GM10266 (cell line): ENCODE results near the gene TNIK.
"Not testable (repeated sequence)": the region's sequence is repeated elsewhere in the genome, so short reads cannot be mapped to it uniquely, and the experiment has no call there.

Source experiments
- DNase-seq: peaks from one replicate; pipeline ENCODE4 v3.0.0; 2012; ENCODE audit errors: extremely low spot score
- TF ChIP-seq, protein P1 (sequence below): IDR thresholded peaks from 2 replicates; pipeline ENCODE4 v1.5.1; 2012; ENCODE audit warnings: mild to moderate bottlenecking, low read depth; ENCODE audit not compliant: control insufficient read depth, insufficient read depth; ENCODE audit errors: missing control alignments

The TNIK gene

DNA sequence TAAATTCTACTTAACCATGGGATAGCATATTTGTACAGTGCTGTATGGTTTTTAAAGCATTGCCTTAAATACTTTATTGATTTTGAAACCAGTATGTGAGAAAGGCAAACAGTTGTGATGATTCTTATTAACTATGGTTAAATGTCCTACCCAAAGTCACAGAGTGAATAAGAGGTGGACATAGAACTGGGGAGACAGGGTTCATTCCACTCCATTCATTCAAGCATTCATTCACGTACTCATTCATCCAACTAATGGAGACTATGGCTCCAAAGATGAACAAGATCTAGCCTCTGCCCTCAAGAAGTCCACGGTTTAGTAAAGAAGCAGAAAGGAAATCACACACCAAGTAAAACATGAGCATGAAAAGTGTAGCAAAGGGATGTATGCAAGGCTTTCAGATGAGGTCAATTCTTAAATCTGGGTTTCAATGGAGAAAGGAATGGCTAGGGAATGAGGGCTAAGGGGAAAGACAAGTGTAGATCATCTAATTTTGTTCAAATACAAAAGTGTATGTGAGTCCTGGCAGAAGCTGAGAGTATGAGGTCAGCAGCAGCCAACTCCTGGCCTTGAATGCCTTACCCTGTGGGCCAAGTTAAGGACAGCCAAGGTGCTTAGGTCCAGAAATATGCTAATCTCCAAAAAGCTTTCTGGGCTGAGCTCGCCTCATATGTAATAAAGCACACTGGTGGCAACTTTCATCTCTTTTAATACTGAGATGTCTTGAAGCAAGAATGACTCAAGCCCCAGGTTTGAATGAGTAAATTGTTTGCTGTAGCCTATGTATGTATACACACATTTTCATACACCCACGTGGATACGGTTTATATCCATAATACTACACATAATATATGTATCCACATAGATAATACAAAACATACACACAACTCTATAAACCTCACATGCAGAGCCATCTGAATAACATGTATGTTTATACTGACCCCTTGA lies 4.3 kb downstream of the TNIK start:
- TF ChIP-seq, protein P1, sequence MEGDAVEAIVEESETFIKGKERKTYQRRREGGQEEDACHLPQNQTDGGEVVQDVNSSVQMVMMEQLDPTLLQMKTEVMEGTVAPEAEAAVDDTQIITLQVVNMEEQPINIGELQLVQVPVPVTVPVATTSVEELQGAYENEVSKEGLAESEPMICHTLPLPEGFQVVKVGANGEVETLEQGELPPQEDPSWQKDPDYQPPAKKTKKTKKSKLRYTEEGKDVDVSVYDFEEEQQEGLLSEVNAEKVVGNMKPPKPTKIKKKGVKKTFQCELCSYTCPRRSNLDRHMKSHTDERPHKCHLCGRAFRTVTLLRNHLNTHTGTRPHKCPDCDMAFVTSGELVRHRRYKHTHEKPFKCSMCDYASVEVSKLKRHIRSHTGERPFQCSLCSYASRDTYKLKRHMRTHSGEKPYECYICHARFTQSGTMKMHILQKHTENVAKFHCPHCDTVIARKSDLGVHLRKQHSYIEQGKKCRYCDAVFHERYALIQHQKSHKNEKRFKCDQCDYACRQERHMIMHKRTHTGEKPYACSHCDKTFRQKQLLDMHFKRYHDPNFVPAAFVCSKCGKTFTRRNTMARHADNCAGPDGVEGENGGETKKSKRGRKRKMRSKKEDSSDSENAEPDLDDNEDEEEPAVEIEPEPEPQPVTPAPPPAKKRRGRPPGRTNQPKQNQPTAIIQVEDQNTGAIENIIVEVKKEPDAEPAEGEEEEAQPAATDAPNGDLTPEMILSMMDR = no peak
- no peak for DNase-seq

DNA sequence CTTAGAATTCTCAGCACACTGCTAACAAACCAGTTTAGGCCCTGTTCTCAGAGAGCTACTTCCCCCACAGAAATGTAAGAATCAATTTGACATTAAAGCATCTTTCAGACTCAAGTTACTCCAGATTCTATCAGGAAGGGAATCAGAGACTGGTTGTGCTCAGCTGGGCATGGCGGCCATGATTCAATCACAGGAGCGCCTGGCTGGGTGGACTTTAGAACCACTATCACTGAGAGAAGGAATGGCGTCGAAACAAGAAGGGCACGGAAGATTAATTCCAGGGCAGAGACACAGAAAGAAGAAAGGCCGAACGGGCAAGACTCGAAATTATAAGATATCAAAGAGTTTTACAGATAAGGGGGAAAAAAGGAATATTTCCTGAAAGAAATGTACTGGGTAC lies 6.2 kb downstream of the TNIK start:
- DNase-seq = no peak
- TF ChIP-seq, protein P1 = no peak

DNA sequence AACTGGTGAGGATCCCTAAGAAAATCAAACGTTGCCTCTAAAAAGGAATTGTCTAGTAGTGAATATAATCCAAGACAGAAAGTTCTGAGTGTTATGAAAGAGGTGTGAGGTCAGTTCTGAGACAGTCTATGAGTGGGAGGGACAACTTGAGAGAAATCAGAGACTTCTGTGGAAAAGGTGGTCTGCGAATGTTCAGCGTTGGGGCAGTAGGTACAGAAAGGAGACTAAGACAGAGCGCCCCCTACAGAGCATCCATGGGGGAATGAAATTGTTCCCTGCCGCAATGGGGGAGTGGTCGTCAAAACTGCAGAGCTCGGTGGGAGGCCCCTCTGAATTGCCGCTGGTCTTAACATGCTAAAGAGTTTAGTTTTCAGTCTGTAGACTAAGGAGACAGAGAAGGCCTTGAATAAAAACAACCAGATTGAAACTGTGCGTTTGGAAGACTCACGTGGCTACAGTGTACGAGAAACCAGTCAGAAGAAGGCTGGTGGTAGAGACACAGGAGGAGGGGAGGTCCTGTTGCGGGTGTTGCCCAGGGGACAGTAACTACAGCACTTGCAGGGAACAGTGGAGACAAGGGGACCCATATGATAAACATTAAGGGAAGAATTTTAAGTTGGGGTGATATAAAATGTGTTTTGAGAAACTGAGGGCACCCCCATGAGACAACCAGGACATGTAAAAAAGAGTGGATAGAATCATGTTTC lies 6.9 kb downstream of the TNIK start:
- DNase-seq = no peak
- TF ChIP-seq, protein P1 = peak; percentile 52

DNA sequence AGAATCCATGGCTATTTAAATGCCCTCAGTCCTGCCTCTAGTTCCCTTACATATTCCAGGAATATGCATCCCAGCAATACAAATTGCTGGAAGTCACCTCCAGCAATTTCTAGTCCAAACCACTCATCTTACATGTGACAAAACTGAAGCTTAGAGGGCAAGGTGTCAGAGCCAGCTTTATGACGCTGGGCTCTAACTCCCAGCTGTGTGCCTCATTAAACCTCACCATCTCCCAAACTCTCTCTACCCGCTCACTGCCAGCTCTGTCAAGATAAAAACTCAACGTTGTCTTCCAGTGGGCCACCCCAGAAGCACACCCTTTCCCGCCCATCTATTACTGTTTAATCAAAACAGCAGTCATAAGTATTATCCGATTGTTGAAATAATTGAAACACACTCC lies 7.9 kb downstream of the TNIK start:
- no peak for DNase-seq
- TF ChIP-seq, protein P1 = no peak

DNA sequence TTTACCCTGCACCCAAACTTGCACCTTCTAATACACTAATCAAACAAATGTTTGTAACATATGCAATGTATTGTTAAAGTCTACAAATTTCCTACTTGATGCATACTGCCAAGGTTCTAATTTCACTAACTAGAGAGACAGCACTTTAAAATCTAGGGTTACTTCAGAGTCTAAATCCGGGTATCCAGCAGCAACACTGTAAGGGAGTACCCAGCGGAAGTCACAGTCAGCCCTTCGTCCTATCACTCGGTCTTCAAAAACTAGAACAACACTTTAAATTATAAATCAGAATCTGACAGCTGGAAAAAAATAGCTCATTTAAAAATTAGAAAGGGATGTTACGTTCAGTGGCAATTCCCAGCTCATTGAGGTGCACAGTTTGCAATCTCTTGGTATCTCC lies 8.3 kb downstream of the TNIK start:
- DNase-seq = no peak
- TF ChIP-seq, protein P1 = no peak

DNA sequence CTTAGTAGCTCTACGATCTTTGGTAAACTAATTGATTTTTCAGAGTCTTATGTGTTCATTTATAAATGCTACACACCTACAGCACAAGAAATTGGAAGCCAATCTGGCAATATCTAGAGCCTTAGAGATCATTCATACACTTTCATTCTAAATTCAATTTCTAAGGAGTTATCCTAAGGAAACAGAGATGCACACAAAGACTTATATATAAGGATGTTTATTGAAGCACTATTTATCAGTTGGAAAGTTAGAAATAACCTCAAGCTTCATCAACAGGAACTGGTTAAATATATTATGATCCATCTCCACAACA lies 12.7 kb downstream of the TNIK start:
- not testable (repeated sequence) for DNase-seq

DNA sequence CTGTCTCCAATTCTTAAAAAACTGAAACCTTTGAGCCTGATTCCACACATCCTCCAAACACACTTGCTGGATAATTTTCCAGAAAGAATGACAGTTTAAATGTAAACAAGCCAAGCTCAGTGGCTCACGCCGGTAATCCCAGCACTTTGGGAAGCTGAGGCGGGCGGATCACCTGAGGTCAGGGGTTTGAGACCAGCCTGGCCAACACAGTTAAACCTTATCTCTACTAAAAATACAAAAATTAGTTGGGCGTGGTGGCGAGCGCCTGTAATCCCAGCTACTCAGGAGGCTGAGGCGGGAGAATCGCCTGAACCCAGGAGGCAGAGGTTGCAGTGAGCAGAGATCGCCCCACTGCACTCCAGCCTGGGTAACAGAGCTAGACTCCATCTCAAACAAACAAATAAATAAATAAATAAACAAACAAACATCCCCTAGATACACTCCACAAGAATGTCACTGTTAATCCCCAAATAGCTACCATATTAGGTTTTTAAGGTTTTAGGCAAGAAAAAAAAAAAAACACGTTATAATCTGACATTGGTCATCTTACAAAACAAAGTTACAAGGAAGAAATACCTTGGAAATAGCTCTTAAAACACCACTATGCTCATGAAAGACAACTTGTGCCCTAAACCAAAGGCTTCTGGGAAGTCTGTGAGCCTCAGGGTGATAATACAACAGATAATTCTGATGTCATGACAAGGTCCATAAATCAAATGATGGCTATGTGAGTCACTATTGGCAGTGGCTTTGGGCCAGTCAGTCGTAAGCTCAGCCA lies 13.2 kb downstream of the TNIK start:
- DNase-seq = no peak
- TF ChIP-seq, protein P1 = no peak
